Measurements from ENCODE around the gene TENM4. TPM values are rescaled to one million over a fixed set of nuclear protein-coding genes. Genes with fewer than 3 reads are reported as not detected.

Gene TENM4
- total RNA-seq, 2 donors from 2014 or later, result 68.2 to 130 TPM

DNA sequence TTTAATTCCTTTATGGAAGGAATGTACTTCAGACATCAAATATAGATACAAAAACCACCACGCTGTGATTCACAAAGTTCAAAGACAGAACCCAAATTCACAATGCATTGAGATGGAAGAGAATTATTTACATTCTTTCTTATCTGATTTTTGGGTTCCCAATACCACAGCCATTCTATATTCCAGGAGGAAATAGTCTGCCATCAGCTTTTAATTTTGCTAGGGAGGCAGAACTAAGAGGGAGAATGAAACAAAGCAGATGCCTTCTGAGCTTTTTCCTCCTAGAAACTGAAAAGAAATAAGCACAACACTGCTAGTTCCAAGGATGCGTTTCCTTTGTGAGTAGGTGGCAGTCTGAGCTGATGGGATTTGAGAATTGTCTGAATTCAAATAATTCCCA, 583.1 kb downstream of the TENM4 start:
- Histone ChIP-seq H3K36me3 (ENCODE audit: control insufficient read depth, insufficient read depth, low read length) (peaks cover 3% of the 10 kb centered on the region), H3K9ac (ENCODE audit: extremely low read depth, low read length, poor library complexity, severe bottlenecking) (no peak overlapping the region), H3K4me3 (ENCODE audit: low read length) (no peak overlapping the region), H3K9me3 (ENCODE audit: control insufficient read depth, low read length) (no peaks in the 10 kb centered on the region), H3K27ac (ENCODE audit: low read depth, low read length) (no peak overlapping the region), H3K4me1 (ENCODE audit: control insufficient read depth, insufficient read depth, low read length) (peaks cover 5% of the 10 kb centered on the region), H3K27me3 (ENCODE audit: control insufficient read depth, insufficient read depth, low read length, poor library complexity, severe bottlenecking) (no peaks in the 10 kb centered on the region)
- TF ChIP-seq CTCF (conservative IDR thresholded peaks at IDR 0.05), result no peak
- no peak overlapping the region for H3K4me3 Mint-ChIP-seq
- WGBS, 2 experiments (ENCODE audit: insufficient coverage in 1 of 2, insufficient read length in 1 of 2), result 88% methylated on average over 1 of the region's 2 CpGs; no CpG with 5 or more reads in 1 of the 2 experiments
- H3K4me1 Mint-ChIP-seq, result peaks cover 3% of the 10 kb centered on the region
- no peaks in the 10 kb centered on the region for H3K27me3 Mint-ChIP-seq (ENCODE audit: insufficient read depth)
- DNase-seq, result no peak
- H3K9me3 Mint-ChIP-seq, result no peaks in the 10 kb centered on the region
- H3K36me3 Mint-ChIP-seq (ENCODE audit: low read depth), result peaks cover 29% of the 10 kb centered on the region
- no peak overlapping the region for H3K27ac Mint-ChIP-seq

- H3K4me1 Mint-ChIP-seq, result peaks cover 3% of the 10 kb centered on the region
- no peaks in the 10 kb centered on the region for H3K9me3 Mint-ChIP-seq
- peaks cover 5% of the 10 kb centered on the region for H3K4me1 ChIP-seq (ENCODE audit: control insufficient read depth, insufficient read depth, low read length)
- H3K27me3 Mint-ChIP-seq (ENCODE audit: insufficient read depth), result no peaks in the 10 kb centered on the region
- H3K9ac ChIP-seq (ENCODE audit: extremely low read depth, low read length, poor library complexity, severe bottlenecking), result no peak overlapping the region
- no peak overlapping the region for H3K4me3 ChIP-seq (ENCODE audit: low read length)
- H3K36me3 ChIP-seq (ENCODE audit: control insufficient read depth, insufficient read depth, low read length), result peaks cover 3% of the 10 kb centered on the region
- DNase-seq, result no peak
- H3K27ac ChIP-seq (ENCODE audit: low read depth, low read length), result no peak overlapping the region
- H3K9me3 ChIP-seq (ENCODE audit: control insufficient read depth, low read length), result no peaks in the 10 kb centered on the region
- TF ChIP-seq CTCF (conservative IDR thresholded peaks at IDR 0.05), result no peak
- WGBS, 2 experiments (ENCODE audit: insufficient coverage in 1 of 2, insufficient read length in 1 of 2), result 96 to 98% methylated on average over 3 to 5 of the region's 5 CpGs
- H3K27me3 ChIP-seq (ENCODE audit: control insufficient read depth, insufficient read depth, low read length, poor library complexity, severe bottlenecking), result no peaks in the 10 kb centered on the region
- H3K36me3 Mint-ChIP-seq (ENCODE audit: low read depth), result peaks cover 33% of the 10 kb centered on the region
- no peak overlapping the region for H3K4me3 Mint-ChIP-seq
- no peak overlapping the region for H3K27ac Mint-ChIP-seq
Observed at GRCh38 chr11:78856211-78856610, 584.6 kb downstream of the TENM4 start.

DNA sequence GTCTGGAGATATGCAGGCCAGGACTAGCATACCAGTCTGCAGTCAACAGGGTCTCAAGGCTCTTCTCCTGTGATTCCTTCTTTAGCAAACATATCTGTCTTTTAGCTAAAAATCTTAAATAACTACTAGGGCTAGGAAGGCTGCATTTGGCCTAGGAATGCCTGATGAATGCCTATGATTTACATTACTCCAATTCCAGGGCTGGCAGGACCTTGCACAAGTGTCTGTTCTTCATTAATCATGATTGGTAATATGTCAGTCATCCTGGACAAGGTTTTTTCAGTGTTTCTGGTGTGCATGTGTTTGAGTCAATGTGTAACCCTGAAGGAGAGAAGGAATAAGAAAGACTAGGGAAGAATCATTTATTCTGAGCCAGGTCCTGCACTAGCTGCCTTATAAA, 585.7 kb downstream of the TENM4 start:
- Mint-ChIP-seq H3K27ac (no peak overlapping the region), H3K27me3 (ENCODE audit: insufficient read depth) (no peaks in the 10 kb centered on the region)

More for the DNA sequence above, 585.7 kb downstream of the TENM4 start:
- TF ChIP-seq CTCF (conservative IDR thresholded peaks at IDR 0.05), result no peak
- Histone ChIP-seq H3K4me1 (ENCODE audit: control insufficient read depth, insufficient read depth, low read length) (peaks cover 5% of the 10 kb centered on the region), H3K9me3 (ENCODE audit: control insufficient read depth, low read length) (no peaks in the 10 kb centered on the region), H3K36me3 (ENCODE audit: control insufficient read depth, insufficient read depth, low read length) (peaks cover 3% of the 10 kb centered on the region), H3K9ac (ENCODE audit: extremely low read depth, low read length, poor library complexity, severe bottlenecking) (no peak overlapping the region), H3K27ac (ENCODE audit: low read depth, low read length) (no peak overlapping the region), H3K27me3 (ENCODE audit: control insufficient read depth, insufficient read depth, low read length, poor library complexity, severe bottlenecking) (no peaks in the 10 kb centered on the region), H3K4me3 (ENCODE audit: low read length) (no peak overlapping the region)
- H3K36me3 Mint-ChIP-seq (ENCODE audit: low read depth), result peaks cover 33% of the 10 kb centered on the region
- H3K9me3 Mint-ChIP-seq, result no peaks in the 10 kb centered on the region
- no peaks in the 10 kb centered on the region for H3K4me1 Mint-ChIP-seq
- no peak overlapping the region for H3K4me3 Mint-ChIP-seq
- no peak for DNase-seq

All from endodermal cell (in vitro differentiated cells).